Activated effector memory CD4-positive, alpha-beta T cell treated with Interleukin-2 at 50 U/mL for 16 hours (primary cell): Measurements from ENCODE around the gene CAPN15.

ENCODE experiments used
- DNase-seq: peaks from one replicate; pipeline ENCODE4 v3.0.0-alpha.2; 2020

The CAPN15 gene

GRCh38 chr16:526181-527014, 1.1 kb upstream of the CAPN15 start:
- no peak for DNase-seq

DNA sequence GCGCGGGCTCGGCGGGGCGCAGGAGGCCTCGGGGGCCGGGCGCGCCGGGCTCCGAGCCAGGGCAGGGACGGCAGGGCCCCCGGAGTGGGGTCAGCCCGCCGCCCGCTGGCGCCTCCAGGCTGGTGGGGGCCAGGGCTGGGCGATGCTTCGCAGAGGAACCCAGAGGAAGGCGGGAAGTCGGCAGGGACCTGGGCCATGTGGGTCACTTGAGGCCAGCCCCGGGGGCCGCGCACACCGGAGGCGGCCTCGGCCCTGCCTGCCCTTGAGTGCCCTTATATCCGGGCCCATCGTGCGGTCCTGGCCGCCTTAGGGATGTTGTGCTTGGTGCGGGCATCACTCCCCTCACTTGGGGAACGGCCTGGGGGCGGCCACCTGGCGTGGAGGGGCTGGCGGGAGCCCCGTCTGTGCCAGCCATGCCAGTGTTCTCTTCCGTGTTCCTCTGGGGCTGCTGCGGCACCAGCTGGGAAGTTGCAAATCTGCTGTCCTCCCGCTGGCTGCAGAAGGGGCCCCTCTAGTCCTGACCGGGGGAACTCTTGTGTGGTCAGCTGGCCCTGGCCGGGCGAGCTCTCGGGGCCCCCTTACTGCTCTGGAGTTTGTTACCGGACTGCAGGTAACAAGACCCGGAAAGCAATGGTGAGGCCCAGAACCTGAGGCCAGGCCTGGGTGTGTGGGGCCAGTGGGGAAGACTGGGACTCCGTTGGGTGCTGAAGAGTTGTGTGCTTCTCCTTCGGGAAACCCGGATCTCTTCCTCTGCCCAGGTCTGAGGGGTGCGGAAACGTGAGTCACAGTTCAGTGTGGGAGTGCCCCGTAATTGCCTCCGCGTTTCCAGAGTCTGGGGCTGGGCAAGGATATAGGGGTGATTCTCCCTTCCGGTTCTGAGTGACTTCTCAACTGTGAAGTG, 849 bp downstream of the CAPN15 start:
- DNase-seq: peak; percentile 16

- peak; percentile 18 for DNase-seq
These were observed 1.6 kb downstream of the CAPN15 start for GRCh38 chr16:529012-529575.

GRCh38 chr16:530111-530817, 2.8 kb downstream of the CAPN15 start:
- no peak for DNase-seq

GRCh38 chr16:531494-532125, 4.1 kb downstream of the CAPN15 start:
- no peak for DNase-seq

DNA sequence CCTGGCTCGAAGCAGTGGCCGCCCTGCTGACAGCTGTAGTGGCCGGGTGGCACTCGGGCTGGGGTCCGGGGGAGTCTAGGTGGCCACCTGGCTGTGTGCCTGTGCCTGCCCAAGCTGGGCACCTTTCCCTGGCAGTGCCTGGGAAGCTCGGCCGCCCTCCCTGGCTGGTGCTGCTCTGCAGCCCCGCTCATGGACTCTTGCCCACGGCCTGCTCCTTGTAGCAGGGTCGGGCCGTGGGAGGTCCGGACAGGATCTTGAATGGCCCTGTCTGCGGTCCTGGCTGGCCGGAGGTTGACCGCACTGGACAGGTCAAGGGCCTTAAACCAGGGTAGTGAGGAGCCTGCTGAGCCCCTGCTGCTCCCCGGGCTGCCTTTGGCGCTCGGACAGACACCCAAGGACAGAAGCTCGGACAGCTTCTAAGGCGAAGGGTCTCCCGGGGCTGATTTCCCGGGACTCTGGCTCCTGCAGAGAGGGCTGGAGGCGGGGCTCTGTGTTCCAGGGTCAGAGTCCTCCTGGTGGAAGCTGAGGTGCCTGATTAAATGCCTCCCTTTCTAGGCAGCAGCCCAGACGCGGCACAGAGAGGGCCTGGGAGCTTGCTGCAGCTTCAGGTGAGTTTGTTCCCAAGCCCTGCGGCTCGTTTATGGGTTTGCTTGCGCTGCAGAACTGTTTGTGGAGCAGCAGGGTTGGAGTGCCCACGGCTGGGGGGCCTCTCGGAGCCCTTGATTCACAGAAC, 6.0 kb downstream of the CAPN15 start:
- no peak for DNase-seq

DNA sequence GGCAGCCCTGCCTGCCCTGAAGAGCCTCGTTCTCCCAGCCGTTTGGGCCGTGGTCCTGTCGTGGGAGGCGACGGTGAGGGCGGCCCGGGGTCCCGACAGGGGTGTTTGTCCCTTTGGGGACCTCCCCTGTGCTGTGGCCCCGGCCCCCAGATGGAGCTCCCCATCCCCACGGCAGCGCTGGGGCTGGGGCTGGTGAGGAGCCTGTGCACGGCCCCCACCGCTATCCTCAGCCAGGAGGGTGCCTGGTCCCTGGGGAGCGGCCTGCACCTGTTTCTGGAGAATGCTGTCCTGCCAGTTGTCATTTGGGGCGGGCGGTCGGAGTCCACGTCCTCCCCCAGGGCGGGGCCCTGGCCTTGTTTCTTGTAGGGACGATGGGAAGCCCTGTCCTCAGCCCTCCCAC, 6.6 kb downstream of the CAPN15 start:
- no peak for DNase-seq

- DNase-seq: no peak
These were observed 7.4 kb downstream of the CAPN15 start for GRCh38 chr16:534856-535445.

- DNase-seq: no peak
These were observed 8.2 kb downstream of the CAPN15 start for GRCh38 chr16:535446-536405.

DNA sequence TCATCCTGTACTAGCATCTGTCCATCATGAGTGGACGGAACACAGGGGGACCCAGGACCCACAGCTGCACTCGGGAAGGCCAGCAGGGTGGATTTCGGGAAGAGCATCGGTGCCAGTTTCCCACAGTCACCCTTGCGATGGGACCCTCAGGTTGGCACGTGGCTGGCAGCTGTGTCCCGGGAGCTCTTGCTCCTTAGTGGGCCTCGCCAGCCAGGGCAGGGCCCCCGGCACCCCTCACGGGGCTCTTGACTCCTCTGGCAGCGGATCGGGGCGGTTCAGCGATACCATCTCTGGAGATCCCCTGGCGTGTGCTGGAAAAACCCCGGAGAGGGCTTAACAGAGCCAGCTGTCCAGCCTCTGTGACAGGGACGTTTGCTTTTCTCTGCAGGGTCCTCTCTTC, 9.2 kb downstream of the CAPN15 start:
- no peak for DNase-seq

- DNase-seq: no peak
These were observed 10.2 kb downstream of the CAPN15 start for GRCh38 chr16:537415-538335.

- DNase-seq: no peak
These were observed 12.5 kb downstream of the CAPN15 start for GRCh38 chr16:539901-540530.

- DNase-seq: no peak
These were observed 13.3 kb downstream of the CAPN15 start for GRCh38 chr16:540645-541340.

GRCh38 chr16:543301-544164, 16.0 kb downstream of the CAPN15 start:
- DNase-seq: no peak

DNA sequence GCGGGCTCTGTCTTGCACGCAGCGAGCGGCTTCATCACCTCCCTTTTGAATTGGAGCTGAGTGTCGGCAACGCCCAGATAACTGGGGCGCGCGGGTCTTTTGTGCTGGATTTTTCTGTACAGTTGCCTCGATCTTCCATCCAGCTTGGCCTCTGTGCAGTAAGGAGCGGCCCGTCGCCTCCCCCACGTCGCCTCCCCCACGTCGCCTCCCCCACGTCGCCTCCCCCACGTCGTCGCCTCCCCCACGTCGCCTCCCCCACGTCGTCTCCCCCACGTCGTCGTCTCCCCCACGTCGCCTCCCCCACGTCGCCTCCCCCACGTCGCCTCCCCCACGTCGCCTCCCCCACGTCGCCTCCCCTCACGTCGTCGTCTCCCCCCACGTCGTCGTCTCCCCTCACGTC, 17.0 kb downstream of the CAPN15 start:
- no peak for DNase-seq

GRCh38 chr16:546909-547770, 19.6 kb downstream of the CAPN15 start:
- peak; percentile 18 for DNase-seq
